GOT3 (cell line): ENCODE results near the gene RBM4.
"Not testable (repeated sequence)": the region's sequence is repeated elsewhere in the genome, so short reads cannot be mapped to it uniquely, and the experiment has no call there.

Experiments used
- DNase-seq: peaks from one replicate; lab custom pipeline; 2025; ENCODE audit warnings: mixed read lengths; lab: John Stamatoyannopoulos, UW

Gene RBM4

GRCh38 chr11:66638177-66639065 is at the start of gene RBM4:
Gene RBM4 (plus strand): TSS chr11:66638703. CDS start chr11:66639712, 1,009 bp downstream.
- DNase-seq = peak; percentile 96

GRCh38 chr11:66589315-66589714 is 49.2 kb upstream of the RBM4 start:
- not testable (repeated sequence) for DNase-seq

GRCh38 chr11:66589996-66590675 is 48.4 kb upstream of the RBM4 start:
- DNase-seq = no peak

GRCh38 chr11:66591175-66591574 is 47.3 kb upstream of the RBM4 start:
- no peak for DNase-seq

- peak; percentile 87 for DNase-seq
These were observed 45.8 kb upstream of the RBM4 start, which contains the start of the genes CCDC87 and CCS for GRCh38 chr11:66592457-66593302. Gene CCDC87 (minus strand): TSS chr11:66593063. CDS start chr11:66593015, 48 bp downstream. Gene CCS (plus strand): TSS chr11:66593185. CDS start chr11:66593262, 77 bp downstream.

GRCh38 chr11:66593303-66593635 is 45.2 kb upstream of the RBM4 start:
- DNase-seq = no peak

GRCh38 chr11:66593650-66594049 is 44.9 kb upstream of the RBM4 start:
- DNase-seq = no peak

- no peak for DNase-seq
These were observed 43.1 kb upstream of the RBM4 start for GRCh38 chr11:66595245-66595904.

- no peak for DNase-seq
These were observed 39.5 kb upstream of the RBM4 start for GRCh38 chr11:66598993-66599392.

- DNase-seq = no peak
These were observed 38.3 kb upstream of the RBM4 start for GRCh38 chr11:66600219-66600618.

GRCh38 chr11:66600631-66601233 is 37.8 kb upstream of the RBM4 start:
- no peak for DNase-seq

GRCh38 chr11:66603072-66603471 is 35.4 kb upstream of the RBM4 start:
- no peak for DNase-seq

- no peak for DNase-seq
These were observed 34.3 kb upstream of the RBM4 start for GRCh38 chr11:66604155-66604554.

GRCh38 chr11:66606608-66607007 is 31.9 kb upstream of the RBM4 start:
- not testable (repeated sequence) for DNase-seq

GRCh38 chr11:66607126-66607834 is 31.2 kb upstream of the RBM4 start:
- peak; percentile 47 for DNase-seq

- no peak for DNase-seq
These were observed 28.5 kb upstream of the RBM4 start for GRCh38 chr11:66609721-66610617.

GRCh38 chr11:66612458-66612857 is 26.0 kb upstream of the RBM4 start:
- DNase-seq = no peak

- no peak for DNase-seq
These were observed 24.4 kb upstream of the RBM4 start for GRCh38 chr11:66614073-66614472.

- DNase-seq = peak; percentile 95
These were observed 21.9 kb upstream of the RBM4 start, which contains the start of gene RBM14 for GRCh38 chr11:66616379-66617154. Gene RBM14 (plus strand): TSS chr11:66616630. CDS start chr11:66616721, 91 bp downstream.
